Mucosa of descending colon (tissue), 3 donors: Measurements from ENCODE around the gene MESP2. TPM values are rescaled to one million over a fixed set of nuclear protein-coding genes. Genes with fewer than 3 reads are reported as not detected.

ENCODE experiments used
- ATAC-seq: fragments of 200-7000 bp; cut with Tn5 transposase; one replicate; pipeline ENCODE4 v1.9.1; 2020; ENCODE audit warnings: mild to moderate bottlenecking, moderate library complexity
- DNase-seq, 3 donors: peaks; one replicate each; pipeline ENCODE4 v3.0.0-alpha.2; 2020
- H3K36me3 ChIP-seq: fragments of 200-600 bp; one replicate; pipeline ENCODE4 v1.8.0; 2021; ENCODE audit warnings: low read depth, mild to moderate bottlenecking
- H3K4me1 ChIP-seq: fragments of 200-600 bp; one replicate; pipeline ENCODE4 v1.8.0; 2021; ENCODE audit warnings: low read depth, mild to moderate bottlenecking
- H3K4me3 ChIP-seq: fragments of 200-600 bp; one replicate; pipeline ENCODE4 v1.8.0; 2021; ENCODE audit warnings: mild to moderate bottlenecking
- H3K9me3 ChIP-seq: fragments of 200-600 bp; one replicate; pipeline ENCODE4 v1.8.0; 2021; ENCODE audit warnings: mild to moderate bottlenecking
- CTCF ChIP-seq: fragments of 200-600 bp; IDR thresholded peaks from one replicate; pipeline ENCODE4 v1.8.0; 2022; ENCODE audit warnings: antibody characterized with exemption, mild to moderate bottlenecking
- intact Hi-C, 2 donors: fragments of 100-400 bp; cut with DNase I in 1 of 2; cut with micrococcal nuclease in 1 of 2; formaldehyde crosslinking; loops; one replicate each; pipeline versions ENCODE4 v1.11.0 to v1.11.1; 2022; cut with DNase I, micrococcal nuclease
- total RNA-seq, 3 donors: library from RNA; stranded (reverse); fragmentation: NEBNext Ultra II Directional in 2 of 3; extraction: Animal tissue kit (Norgen Biotek cat#: 25700) in 2 of 3; gene quantifications; one replicate each; pipeline versions ENCODE4 v1.2.1 to v1.2.4, GENCODE V29; 2021 to 2023
- donor health status: DM: no; HTN: no; CAD: no; lungs with moderate emphysema.
- donor health status: DM: no; HTN: no; CAD: no.
- donor health status: DM: no; HTN: yes; CAD: no.

MESP2 gene
- total RNA-seq, 3 donors from 2014 or later, result 0.79 to 4.7 (median 1.2) TPM

GRCh38 chr15:89751748-89752147 is 24.4 kb upstream of the MESP2 start:
- ATAC-seq, result no peak
- Histone ChIP-seq H3K4me1 (peaks cover 23% of the 10 kb centered on the region), H3K9me3 (no peaks in the 10 kb centered on the region), H3K36me3 (no peaks in the 10 kb centered on the region), H3K4me3 (no peak overlapping the region)
- TF ChIP-seq CTCF, result no peak
- intact Hi-C loops, result no loop called here
- no peak for DNase-seq

GRCh38 chr15:89753855-89754254 is 22.3 kb upstream of the MESP2 start:
- Histone ChIP-seq H3K36me3 (no peaks in the 10 kb centered on the region), H3K9me3 (no peaks in the 10 kb centered on the region), H3K4me1 (peaks cover 13% of the 10 kb centered on the region), H3K4me3 (no peak overlapping the region)
- ATAC-seq, result no peak
- TF ChIP-seq CTCF, result no peak
- intact Hi-C loops, result no loop called here
- DNase-seq, result no peak

GRCh38 chr15:89754361-89755154 is 21.6 kb upstream of the MESP2 start:
- ATAC-seq, result no peak
- Histone ChIP-seq H3K4me1 (peaks cover 8% of the 10 kb centered on the region), H3K9me3 (no peaks in the 10 kb centered on the region), H3K36me3 (no peaks in the 10 kb centered on the region), H3K4me3 (no peak overlapping the region)
- no peak for TF ChIP-seq CTCF
- intact Hi-C loops, result loop anchor here in 1 of 2 donors (5.0 kb wide), 1 partner anchor 118 kb away; no protein-coding TSS in a partner anchor
- DNase-seq, result no peak

GRCh38 chr15:89755701-89756100 is 20.4 kb upstream of the MESP2 start:
- DNase-seq, result no peak
- H3K4me3 ChIP-seq, result no peak overlapping the region
- H3K9me3 ChIP-seq, result no peaks in the 10 kb centered on the region
- no peak for ATAC-seq
- H3K4me1 ChIP-seq, result peaks cover 10% of the 10 kb centered on the region
- no peak for TF ChIP-seq CTCF
- no peaks in the 10 kb centered on the region for H3K36me3 ChIP-seq
- intact Hi-C loops, result loop anchor here in 1 of 2 donors (5.0 kb wide), 1 partner anchor 117 kb away; no protein-coding TSS in a partner anchor

GRCh38 chr15:89756897-89757296 is 19.2 kb upstream of the MESP2 start:
- ATAC-seq (no peak), DNase-seq (no peak)
- Histone ChIP-seq H3K4me3 (no peak overlapping the region), H3K4me1 (peaks cover 16% of the 10 kb centered on the region), H3K9me3 (no peaks in the 10 kb centered on the region), H3K36me3 (no peaks in the 10 kb centered on the region)
- intact Hi-C loops, result loop anchor here in 1 of 2 donors (5.0 kb wide), 1 partner anchor 115 kb away; no protein-coding TSS in a partner anchor
- no peak for TF ChIP-seq CTCF
